ENCODE data around the gene FCN2.

Gene FCN2

GRCh38 chr9:134908524-134909309 lies 28.1 kb downstream of the FCN2 start:
- no peak for TF ChIP-seq CTCF (IDR thresholded peaks at IDR 0.05; ENCODE audit: poor library complexity, severe bottlenecking)
- Histone ChIP-seq H3K27ac (ENCODE audit: poor library complexity, severe bottlenecking) (no peak overlapping the region), H3K4me3 (ENCODE audit: severe bottlenecking) (no peak overlapping the region), H3K4me1 (ENCODE audit: insufficient read depth, poor library complexity, severe bottlenecking) (no peaks in the 10 kb centered on the region), H3K9me3 (ENCODE audit: severe bottlenecking) (no peaks in the 10 kb centered on the region), H3K27me3 (ENCODE audit: insufficient read depth, poor library complexity, severe bottlenecking) (peaks cover 60% of the 10 kb centered on the region), H3K36me3 (ENCODE audit: low read depth) (no peaks in the 10 kb centered on the region)
- ATAC-seq (ENCODE audit: low read depth) (no peak), DNase-seq (ENCODE audit: low spot score) (no peak)

GRCh38 chr9:134909511-134910481 lies 29.2 kb downstream of the FCN2 start:
- H3K9me3 ChIP-seq (ENCODE audit: severe bottlenecking), result no peaks in the 10 kb centered on the region
- peaks cover 49% of the 10 kb centered on the region for H3K27me3 ChIP-seq (ENCODE audit: insufficient read depth, poor library complexity, severe bottlenecking)
- H3K4me3 ChIP-seq (ENCODE audit: severe bottlenecking), result no peak overlapping the region
- DNase-seq (ENCODE audit: low spot score), result no peak
- ATAC-seq (ENCODE audit: low read depth), result no peak
- H3K27ac ChIP-seq (ENCODE audit: poor library complexity, severe bottlenecking), result no peak overlapping the region
- H3K36me3 ChIP-seq (ENCODE audit: low read depth), result no peaks in the 10 kb centered on the region
- TF ChIP-seq CTCF (IDR thresholded peaks at IDR 0.05; ENCODE audit: poor library complexity, severe bottlenecking), result no peak
- H3K4me1 ChIP-seq (ENCODE audit: insufficient read depth, poor library complexity, severe bottlenecking), result no peaks in the 10 kb centered on the region

GRCh38 chr9:134912126-134912840 lies 31.7 kb downstream of the FCN2 start:
- Histone ChIP-seq H3K27ac (ENCODE audit: poor library complexity, severe bottlenecking) (no peak overlapping the region), H3K9me3 (ENCODE audit: severe bottlenecking) (no peaks in the 10 kb centered on the region), H3K36me3 (ENCODE audit: low read depth) (no peaks in the 10 kb centered on the region), H3K4me1 (ENCODE audit: insufficient read depth, poor library complexity, severe bottlenecking) (no peaks in the 10 kb centered on the region), H3K27me3 (ENCODE audit: insufficient read depth, poor library complexity, severe bottlenecking) (peaks cover 34% of the 10 kb centered on the region), H3K4me3 (ENCODE audit: severe bottlenecking) (no peak overlapping the region)
- DNase-seq (ENCODE audit: low spot score) (no peak), ATAC-seq (ENCODE audit: low read depth) (no peak)
- no peak for TF ChIP-seq CTCF (IDR thresholded peaks at IDR 0.05; ENCODE audit: poor library complexity, severe bottlenecking)

- DNase-seq (ENCODE audit: low spot score) (no peak), ATAC-seq (ENCODE audit: low read depth) (no peak)
- Histone ChIP-seq H3K36me3 (ENCODE audit: low read depth) (no peaks in the 10 kb centered on the region), H3K9me3 (ENCODE audit: severe bottlenecking) (no peaks in the 10 kb centered on the region), H3K27me3 (ENCODE audit: insufficient read depth, poor library complexity, severe bottlenecking) (peaks cover 32% of the 10 kb centered on the region), H3K4me1 (ENCODE audit: insufficient read depth, poor library complexity, severe bottlenecking) (no peaks in the 10 kb centered on the region), H3K4me3 (ENCODE audit: severe bottlenecking) (no peak overlapping the region), H3K27ac (ENCODE audit: poor library complexity, severe bottlenecking) (no peak overlapping the region)
- no peak for TF ChIP-seq CTCF (IDR thresholded peaks at IDR 0.05; ENCODE audit: poor library complexity, severe bottlenecking)
These were observed 32.6 kb downstream of the FCN2 start for GRCh38 chr9:134913041-134913712.

Measured in RWPE2 (cell line).